Left ventricle myocardium superior (tissue), 1 donor: ENCODE measurements around the gene TGFA. TPM values are rescaled to one million over a fixed set of nuclear protein-coding genes. Genes with fewer than 3 reads are reported as not detected.

Source experiments
- total RNA-seq: library from RNA; stranded (reverse); fragmentation: NEBNext Ultra II Directional; extraction: Animal tissue kit (Norgen Biotek cat#: 25700); gene quantifications from one replicate; pipeline ENCODE4 v1.2.1, GENCODE V29; 2021
- donor health status: DM: no; HTN: yes; CAD: no; lungs with severe emphysema.

The TGFA gene
- total RNA-seq, 1 donor from 2014 or later: 1.1 TPM

Other genes starting within 250 kb of the TGFA start
- gene ADD2, start 214.4 kb upstream of the TGFA start, total RNA-seq: 1.8 TPM
- gene FIGLA, start 236.8 kb upstream of the TGFA start, total RNA-seq: not detected